Measurements from ENCODE around the gene MED8.

DNA sequence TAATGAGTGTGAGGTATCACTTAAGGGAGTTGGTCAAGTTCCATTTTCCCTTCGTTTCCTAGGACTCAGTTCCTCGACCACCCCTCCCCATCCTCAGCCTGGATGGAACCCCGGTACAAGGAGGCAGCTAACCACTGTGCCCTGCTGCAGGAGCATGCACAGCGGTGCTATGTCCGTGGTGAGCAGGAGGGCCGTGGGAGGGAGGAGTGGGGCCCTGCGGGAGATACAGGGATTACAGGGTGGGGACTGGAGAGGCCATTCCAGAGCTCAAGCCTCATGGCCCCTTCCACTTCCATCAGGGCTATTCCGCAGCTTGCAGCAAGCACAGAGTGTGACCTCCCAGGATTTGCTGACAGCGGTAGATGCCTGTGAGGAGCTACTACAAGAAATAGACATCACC, 38.3 kb upstream of the MED8 start:
- TF ChIP-seq YY1 (IDR thresholded peaks at IDR 0.05; ENCODE audit: insufficient read depth, insufficient read length) (no peak), ZNF274 (IDR thresholded peaks at IDR 0.05; ENCODE audit: low read depth, low read length) (no peak), SUZ12 (IDR thresholded peaks at IDR 0.05; ENCODE audit: extremely low read depth, insufficient read depth, insufficient read length) (no peak)
